ENCODE measurements around the gene ACAN. TPM values are rescaled to one million over a fixed set of nuclear protein-coding genes. Genes with fewer than 3 reads are reported as not detected.

Gene ACAN
- total RNA-seq, 2 experiments from 2014 or later = not detected

DNA sequence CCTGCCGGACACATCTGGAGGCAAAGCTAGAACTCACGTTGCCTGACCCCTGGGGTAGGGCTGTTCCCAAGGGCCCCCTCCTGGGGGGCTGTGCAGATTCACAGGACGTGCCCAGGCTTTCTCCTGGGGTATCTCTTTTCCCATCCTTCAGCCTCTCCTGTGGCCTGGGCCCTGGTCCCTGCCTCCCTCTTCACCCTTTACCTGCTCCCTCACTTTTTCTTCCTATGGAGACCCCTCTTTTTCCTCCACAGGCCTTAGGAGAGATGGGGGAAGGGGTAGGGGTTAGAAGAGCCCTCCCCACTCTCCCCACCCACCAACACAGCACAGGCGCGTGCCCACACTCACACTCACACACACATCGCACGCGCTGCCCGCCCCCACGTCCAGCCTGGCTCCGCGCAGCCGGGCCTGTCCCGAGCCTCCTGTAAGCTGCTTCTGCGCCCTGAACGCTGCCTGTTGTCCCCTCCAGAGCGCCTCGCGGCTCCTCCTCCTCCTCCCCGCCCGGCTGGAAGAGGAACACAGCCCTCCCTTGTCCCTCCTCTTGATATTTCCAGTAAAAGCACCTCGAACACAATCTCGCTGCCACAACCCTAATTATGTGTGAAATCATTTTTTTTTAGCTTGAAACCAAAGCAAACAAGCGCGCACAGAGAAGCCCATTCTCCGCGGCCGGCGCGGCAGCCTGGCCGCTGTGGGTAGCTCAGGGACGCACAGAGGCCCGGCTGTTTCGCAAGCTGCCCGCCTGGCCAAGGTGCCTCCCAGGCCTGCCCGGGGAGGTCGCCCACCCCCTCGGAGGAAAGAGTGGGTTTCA lies 33.9 kb upstream of the ACAN start:
- Histone ChIP-seq H3K9me3 (ENCODE audit: control insufficient read depth in 1 of 2, insufficient read depth in 1 of 2, low read length in 2 of 2) (peaks cover 7 to 16% of the 10 kb centered on the region in 2 experiments), H3K27me3 (ENCODE audit: control insufficient read depth in 1 of 2, insufficient read depth in 2 of 2, low read length in 2 of 2) (peaks cover 30 to 35% of the 10 kb centered on the region in 2 experiments), H3K4me3 (ENCODE audit: low read length) (no peak overlapping the region), H3K36me3 (ENCODE audit: insufficient read depth, low read length) (no peaks in the 10 kb centered on the region), H3K4me1 (ENCODE audit: insufficient read depth, low read length) (peaks cover 5% of the 10 kb centered on the region), H3K27ac (ENCODE audit: low read depth in 1 of 2, low read length in 2 of 2) (no peak overlapping the region)
- ATAC-seq (ENCODE audit: poor library complexity) = no peak
- intact Hi-C loops (cut with DNase I, micrococcal nuclease) = no loop called here
- TF ChIP-seq, protein P1, sequence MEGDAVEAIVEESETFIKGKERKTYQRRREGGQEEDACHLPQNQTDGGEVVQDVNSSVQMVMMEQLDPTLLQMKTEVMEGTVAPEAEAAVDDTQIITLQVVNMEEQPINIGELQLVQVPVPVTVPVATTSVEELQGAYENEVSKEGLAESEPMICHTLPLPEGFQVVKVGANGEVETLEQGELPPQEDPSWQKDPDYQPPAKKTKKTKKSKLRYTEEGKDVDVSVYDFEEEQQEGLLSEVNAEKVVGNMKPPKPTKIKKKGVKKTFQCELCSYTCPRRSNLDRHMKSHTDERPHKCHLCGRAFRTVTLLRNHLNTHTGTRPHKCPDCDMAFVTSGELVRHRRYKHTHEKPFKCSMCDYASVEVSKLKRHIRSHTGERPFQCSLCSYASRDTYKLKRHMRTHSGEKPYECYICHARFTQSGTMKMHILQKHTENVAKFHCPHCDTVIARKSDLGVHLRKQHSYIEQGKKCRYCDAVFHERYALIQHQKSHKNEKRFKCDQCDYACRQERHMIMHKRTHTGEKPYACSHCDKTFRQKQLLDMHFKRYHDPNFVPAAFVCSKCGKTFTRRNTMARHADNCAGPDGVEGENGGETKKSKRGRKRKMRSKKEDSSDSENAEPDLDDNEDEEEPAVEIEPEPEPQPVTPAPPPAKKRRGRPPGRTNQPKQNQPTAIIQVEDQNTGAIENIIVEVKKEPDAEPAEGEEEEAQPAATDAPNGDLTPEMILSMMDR (IDR thresholded peaks at IDR 0.05) = no peak
- Mint-ChIP-seq H3K9me3 (no peaks in the 10 kb centered on the region), H3K4me3 (no peak overlapping the region), H3K27me3 (peaks cover 45% of the 10 kb centered on the region), H3K27ac (no peak overlapping the region), H3K4me1 (ENCODE audit: low read depth) (no peaks in the 10 kb centered on the region), H3K36me3 (ENCODE audit: low read depth) (no peaks in the 10 kb centered on the region)
- ChIA-PET POLR2A (no interaction called here), CTCF (no interaction called here)
- no peak for DNase-seq

DNA sequence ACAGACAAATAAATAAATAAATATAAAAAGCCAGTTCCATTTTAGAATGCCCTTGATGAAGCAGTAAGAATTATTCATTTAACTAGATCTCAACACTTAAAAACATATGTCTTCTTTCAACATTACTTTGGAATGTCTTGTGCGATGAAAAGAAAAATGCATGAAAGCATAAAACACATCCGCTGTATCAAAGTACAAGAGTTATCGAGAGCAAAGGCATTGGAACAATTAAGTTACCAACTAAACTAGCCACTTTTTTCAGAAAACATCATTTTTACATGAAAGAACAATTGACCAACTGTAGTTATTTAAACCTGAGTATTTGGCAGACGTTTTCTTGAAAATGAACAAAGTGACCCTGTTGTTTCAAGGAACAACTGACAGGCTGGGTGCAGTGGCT lies 27.5 kb upstream of the ACAN start:
- no peak for DNase-seq
- Mint-ChIP-seq H3K27me3 (peaks cover 40% of the 10 kb centered on the region), H3K4me3 (no peak overlapping the region), H3K27ac (no peak overlapping the region), H3K36me3 (ENCODE audit: low read depth) (no peaks in the 10 kb centered on the region), H3K4me1 (ENCODE audit: low read depth) (no peaks in the 10 kb centered on the region), H3K9me3 (peaks cover 3% of the 10 kb centered on the region)
- no peak for ATAC-seq (ENCODE audit: poor library complexity)
- POLR2A ChIA-PET = no interaction called here
- H3K9me3 ChIP-seq (ENCODE audit: control insufficient read depth in 1 of 2, insufficient read depth in 1 of 2, low read length in 2 of 2) = peaks cover 5 to 12% of the 10 kb centered on the region in 2 experiments
- intact Hi-C loops (cut with DNase I, micrococcal nuclease) = no loop called here
- H3K27ac ChIP-seq (ENCODE audit: low read depth in 1 of 2, low read length in 2 of 2) = no peak overlapping the region
- no peak overlapping the region for H3K4me3 ChIP-seq (ENCODE audit: low read length)
- H3K4me1 ChIP-seq (ENCODE audit: insufficient read depth, low read length) = no peaks in the 10 kb centered on the region
- no peaks in the 10 kb centered on the region for H3K36me3 ChIP-seq (ENCODE audit: insufficient read depth, low read length)
- TF ChIP-seq, protein P1 (IDR thresholded peaks at IDR 0.05) = no peak
- peaks cover 3 to 4% of the 10 kb centered on the region in 2 experiments for H3K27me3 ChIP-seq (ENCODE audit: control insufficient read depth in 1 of 2, insufficient read depth in 2 of 2, low read length in 2 of 2)
- CTCF ChIA-PET = no interaction called here

DNA sequence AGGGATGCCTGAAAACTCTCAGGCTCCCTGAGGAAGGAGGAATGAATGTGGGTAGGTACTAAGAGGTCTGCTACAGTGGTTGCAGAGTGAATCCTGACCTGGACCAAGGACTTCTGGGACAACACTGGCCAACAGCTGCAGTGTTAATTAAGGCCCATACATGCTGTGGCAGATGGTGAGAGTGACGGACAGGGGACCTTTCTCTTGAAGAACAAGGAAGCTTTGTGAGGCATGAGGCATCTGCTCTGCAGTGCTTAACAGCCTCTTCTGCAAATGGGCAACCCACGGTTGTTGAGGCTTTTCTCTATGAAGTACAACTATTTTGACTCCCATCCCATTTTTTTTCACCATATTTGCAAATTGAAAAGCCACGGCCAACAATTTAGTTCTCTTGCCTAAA lies 26.6 kb upstream of the ACAN start:
- Mint-ChIP-seq H3K36me3 (ENCODE audit: low read depth) (no peaks in the 10 kb centered on the region), H3K4me3 (no peak overlapping the region), H3K4me1 (ENCODE audit: low read depth) (no peaks in the 10 kb centered on the region), H3K27me3 (peaks cover 35% of the 10 kb centered on the region), H3K27ac (no peak overlapping the region), H3K9me3 (peaks cover 3% of the 10 kb centered on the region)
- ATAC-seq (ENCODE audit: poor library complexity) (no peak), DNase-seq (no peak)
- intact Hi-C loops (cut with DNase I, micrococcal nuclease) = no loop called here
- no peaks in the 10 kb centered on the region for H3K4me1 ChIP-seq (ENCODE audit: insufficient read depth, low read length)
- ChIA-PET POLR2A (no interaction called here), CTCF (no interaction called here)
- H3K9me3 ChIP-seq (ENCODE audit: control insufficient read depth in 1 of 2, insufficient read depth in 1 of 2, low read length in 2 of 2) = peaks cover 5 to 12% of the 10 kb centered on the region in 2 experiments
- peaks cover 0 to 3% of the 10 kb centered on the region in 2 experiments for H3K27me3 ChIP-seq (ENCODE audit: control insufficient read depth in 1 of 2, insufficient read depth in 2 of 2, low read length in 2 of 2)
- no peak overlapping the region for H3K27ac ChIP-seq (ENCODE audit: low read depth in 1 of 2, low read length in 2 of 2)
- no peaks in the 10 kb centered on the region for H3K36me3 ChIP-seq (ENCODE audit: insufficient read depth, low read length)
- TF ChIP-seq, protein P1 (IDR thresholded peaks at IDR 0.05) = no peak
- no peak overlapping the region for H3K4me3 ChIP-seq (ENCODE audit: low read length)
